Liver (tissue), 9 donors: ENCODE data around the gene SLC5A12. TPM values are rescaled to one million over a fixed set of nuclear protein-coding genes. Genes with fewer than 3 reads are reported as not detected.

Experiments
- DNase-seq: peaks from one replicate; pipeline ENCODE4 v3.0.0-alpha.2; 2017; ENCODE audit warnings: low spot score
- H3K27ac ChIP-seq, 2 donors: one replicate each; pipeline ENCODE4 v1.7.0; 2013; ENCODE audit warnings: inconsistent platforms in 2 of 2, low read length in 2 of 2, control low read depth in 1 of 2, low read depth in 1 of 2, mild to moderate bottlenecking in 1 of 2
- H3K27me3 ChIP-seq, 4 donors: one replicate each; pipeline versions ENCODE4 v1.6.1 to v1.7.0; 2013; ENCODE audit warnings: low read length in 3 of 4, inconsistent platforms in 1 of 4, mild to moderate bottlenecking in 1 of 4, moderate library complexity in 1 of 4; ENCODE audit not compliant: control insufficient read depth in 4 of 4, insufficient read depth in 4 of 4
- H3K36me3 ChIP-seq, 4 donors: one replicate each; pipeline versions ENCODE4 v1.6.1 to v1.7.0; 2013; ENCODE audit warnings: low read length in 3 of 4, mild to moderate bottlenecking in 3 of 4, low read depth in 1 of 4, moderate library complexity in 1 of 4; ENCODE audit not compliant: control insufficient read depth in 4 of 4, insufficient read depth in 3 of 4
- H3K4me1 ChIP-seq, 4 donors: one replicate each; pipeline versions ENCODE4 v1.6.1 to v1.7.0; 2013; ENCODE audit warnings: low read length in 3 of 4, mild to moderate bottlenecking in 3 of 4, moderate library complexity in 1 of 4; ENCODE audit not compliant: control insufficient read depth in 4 of 4, insufficient read depth in 4 of 4
- H3K4me3 ChIP-seq, 3 donors: one replicate each; pipeline versions ENCODE4 v1.6.1 to v1.7.0; 2013; ENCODE audit warnings: low read length in 3 of 3, control low read depth in 1 of 3, low read depth in 1 of 3, mild to moderate bottlenecking in 1 of 3
- H3K9ac ChIP-seq, 2 donors: one replicate each; pipeline ENCODE4 v1.7.0; 2013; ENCODE audit warnings: low read length in 2 of 2, mild to moderate bottlenecking in 2 of 2, moderate library complexity in 2 of 2, control low read depth in 1 of 2, low read depth in 1 of 2
- H3K9me3 ChIP-seq, 4 donors: one replicate each; pipeline versions ENCODE4 v1.6.1 to v1.7.0; 2013; ENCODE audit warnings: low read length in 3 of 4; ENCODE audit not compliant: control insufficient read depth in 4 of 4
- EGR1 ChIP-seq, 2 donors: IDR thresholded peaks; 2 replicates each; pipeline ENCODE4 v1.6.1; 2016 to 2018; ENCODE audit warnings: antibody characterized with exemption in 2 of 2, low read depth in 2 of 2
- FOXA1 ChIP-seq: IDR thresholded peaks from 2 replicates; pipeline ENCODE4 v1.6.1; 2016; ENCODE audit warnings: antibody characterized with exemption
- GABPA ChIP-seq, 2 donors: IDR thresholded peaks in 1 of 2; conservative IDR thresholded peaks in 1 of 2; 2 replicates each; pipeline ENCODE4 v1.6.1; 2016; ENCODE audit warnings: antibody characterized with exemption in 2 of 2, mild to moderate bottlenecking in 1 of 2, moderate library complexity in 1 of 2
- HNF4A ChIP-seq, 2 donors: conservative IDR thresholded peaks; 2 replicates each; pipeline ENCODE4 v1.6.1; 2016; ENCODE audit warnings: antibody characterized with exemption in 2 of 2, mild to moderate bottlenecking in 2 of 2
- HNF4G ChIP-seq: IDR thresholded peaks from 2 replicates; pipeline ENCODE4 v1.6.1; 2016; ENCODE audit warnings: antibody characterized with exemption
- JUND ChIP-seq, 2 donors: IDR thresholded peaks; 2 replicates each; pipeline ENCODE4 v1.6.1; 2016; ENCODE audit warnings: antibody characterized with exemption in 2 of 2
- NR2F2 ChIP-seq: IDR thresholded peaks from 2 replicates; pipeline ENCODE4 v1.6.1; 2016; ENCODE audit warnings: antibody characterized with exemption
- RXRA ChIP-seq, 2 donors: IDR thresholded peaks; 2 replicates each; pipeline ENCODE4 v1.6.1; 2017 to 2018; ENCODE audit warnings: antibody characterized with exemption in 2 of 2, mild to moderate bottlenecking in 1 of 2
- SP1 ChIP-seq: IDR thresholded peaks from 2 replicates; pipeline ENCODE4 v1.6.1; 2018; ENCODE audit warnings: antibody characterized with exemption, mild to moderate bottlenecking
- TAF1 ChIP-seq: conservative IDR thresholded peaks from 2 replicates; pipeline ENCODE4 v1.6.1; 2016; ENCODE audit warnings: antibody characterized with exemption, mild to moderate bottlenecking
- YY1 ChIP-seq: IDR thresholded peaks from 2 replicates; pipeline ENCODE4 v1.6.1; 2016; ENCODE audit warnings: antibody characterized with exemption, mild to moderate bottlenecking
- WGBS: extraction: QIAGEN DNeasy Blood & Tissue Kit; methylation state at CpG from one replicate; pipeline ENCODE4 v1.1.7; 2013; 5-methylcytosine and 5-hydroxymethylcytosine counted together
- polyA plus RNA-seq, 2 donors: library from polyadenylated mRNA; stranded (reverse) in 1 of 2; unstranded in 1 of 2; fragments of 200-250 nt in 1 of 2; fragments of >200 nt in 1 of 2; fragmentation: Nextera tagmentation in 1 of 2; extraction: Ambion mirVana in 1 of 2; gene quantifications; one replicate each; pipeline versions ENCODE4 v1.2.1 to v1.2.3, GENCODE V29; 2013 to 2015
- total RNA-seq, 2 donors: library from RNA; depleted of rRNA; stranded (reverse); fragments of >200 nt; gene quantifications; one replicate each; pipeline ENCODE4 v1.2.3, GENCODE V29; 2014
- TF ChIP-seq, protein P1 (sequence below): IDR thresholded peaks from 2 replicates; pipeline ENCODE4 v1.6.1; 2016; ENCODE audit warnings: antibody characterized with exemption, mild to moderate bottlenecking
- TF ChIP-seq, protein P2 (sequence below): IDR thresholded peaks from 2 replicates; pipeline ENCODE4 v1.6.1; 2016; ENCODE audit warnings: antibody characterized with exemption
- TF ChIP-seq, protein P3 (sequence below): IDR thresholded peaks from 2 replicates; pipeline ENCODE4 v1.6.1; 2016; ENCODE audit warnings: antibody characterized with exemption
- TF ChIP-seq, protein P4 (sequence below): fragments of 150-350 bp; IDR thresholded peaks from 2 replicates; pipeline ENCODE4 v1.5.1; 2017; ENCODE audit warnings: improper control_type of control experiment, low read depth, low read length; ENCODE audit not compliant: missing input control
- TF ChIP-seq, protein P5 (sequence below): IDR thresholded peaks from 2 replicates; pipeline ENCODE4 v1.6.1; 2016; ENCODE audit warnings: antibody characterized with exemption
- donor health status: healthy.
- donor health status: healthy.
- donor health status: healthy.
- donor health status: healthy.
- donor health status: healthy.

The SLC5A12 gene
- total and polyA plus RNA-seq, 4 donors, result under 0.01 to 0.23 (median 0.03) TPM; not detected in 1

DNA sequence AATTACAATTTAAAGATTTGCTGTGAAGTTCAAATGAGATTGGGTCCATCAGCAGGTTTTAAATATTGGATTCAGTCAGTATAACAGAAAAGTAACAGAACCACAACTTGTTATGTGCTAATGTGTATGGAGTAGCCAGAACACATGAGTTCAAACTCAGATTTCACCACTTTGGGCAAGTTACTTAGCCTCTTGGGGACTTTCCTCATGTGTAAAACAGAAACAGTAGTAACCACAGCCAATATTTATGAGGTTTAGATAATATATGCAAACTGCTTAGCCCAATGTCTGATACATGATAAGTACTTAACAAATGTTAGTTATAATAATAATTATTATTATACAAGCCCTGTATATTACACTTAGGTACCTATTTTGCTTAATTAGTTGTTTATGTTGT lies 21.8 kb upstream of the SLC5A12 start:
- H3K27ac ChIP-seq, result no peak overlapping the region
- no peaks in the 10 kb centered on the region for H3K27me3 ChIP-seq
- no peak for DNase-seq
- TF ChIP-seq TAF1 (no peak), NR2F2 (no peak), HNF4A (conservative IDR thresholded peaks at IDR 0.05) (no peak), EGR1 (IDR thresholded peaks at IDR 0.05; ENCODE audit: low read depth in 2 of 2) (no peak), SP1 (no peak), RXRA (IDR thresholded peaks at IDR 0.05) (no peak), HNF4G (no peak), GABPA (IDR thresholded peaks at IDR 0.05 in 1 of 2, conservative IDR thresholded peaks at IDR 0.05 in 1 of 2) (no peak), FOXA1 (no peak)
- TF ChIP-seq, protein P1, sequence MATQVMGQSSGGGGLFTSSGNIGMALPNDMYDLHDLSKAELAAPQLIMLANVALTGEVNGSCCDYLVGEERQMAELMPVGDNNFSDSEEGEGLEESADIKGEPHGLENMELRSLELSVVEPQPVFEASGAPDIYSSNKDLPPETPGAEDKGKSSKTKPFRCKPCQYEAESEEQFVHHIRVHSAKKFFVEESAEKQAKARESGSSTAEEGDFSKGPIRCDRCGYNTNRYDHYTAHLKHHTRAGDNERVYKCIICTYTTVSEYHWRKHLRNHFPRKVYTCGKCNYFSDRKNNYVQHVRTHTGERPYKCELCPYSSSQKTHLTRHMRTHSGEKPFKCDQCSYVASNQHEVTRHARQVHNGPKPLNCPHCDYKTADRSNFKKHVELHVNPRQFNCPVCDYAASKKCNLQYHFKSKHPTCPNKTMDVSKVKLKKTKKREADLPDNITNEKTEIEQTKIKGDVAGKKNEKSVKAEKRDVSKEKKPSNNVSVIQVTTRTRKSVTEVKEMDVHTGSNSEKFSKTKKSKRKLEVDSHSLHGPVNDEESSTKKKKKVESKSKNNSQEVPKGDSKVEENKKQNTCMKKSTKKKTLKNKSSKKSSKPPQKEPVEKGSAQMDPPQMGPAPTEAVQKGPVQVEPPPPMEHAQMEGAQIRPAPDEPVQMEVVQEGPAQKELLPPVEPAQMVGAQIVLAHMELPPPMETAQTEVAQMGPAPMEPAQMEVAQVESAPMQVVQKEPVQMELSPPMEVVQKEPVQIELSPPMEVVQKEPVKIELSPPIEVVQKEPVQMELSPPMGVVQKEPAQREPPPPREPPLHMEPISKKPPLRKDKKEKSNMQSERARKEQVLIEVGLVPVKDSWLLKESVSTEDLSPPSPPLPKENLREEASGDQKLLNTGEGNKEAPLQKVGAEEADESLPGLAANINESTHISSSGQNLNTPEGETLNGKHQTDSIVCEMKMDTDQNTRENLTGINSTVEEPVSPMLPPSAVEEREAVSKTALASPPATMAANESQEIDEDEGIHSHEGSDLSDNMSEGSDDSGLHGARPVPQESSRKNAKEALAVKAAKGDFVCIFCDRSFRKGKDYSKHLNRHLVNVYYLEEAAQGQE, result no peak
- TF ChIP-seq, protein P2, sequence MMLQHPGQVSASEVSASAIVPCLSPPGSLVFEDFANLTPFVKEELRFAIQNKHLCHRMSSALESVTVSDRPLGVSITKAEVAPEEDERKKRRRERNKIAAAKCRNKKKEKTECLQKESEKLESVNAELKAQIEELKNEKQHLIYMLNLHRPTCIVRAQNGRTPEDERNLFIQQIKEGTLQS, result no peak
- TF ChIP-seq, protein P3, sequence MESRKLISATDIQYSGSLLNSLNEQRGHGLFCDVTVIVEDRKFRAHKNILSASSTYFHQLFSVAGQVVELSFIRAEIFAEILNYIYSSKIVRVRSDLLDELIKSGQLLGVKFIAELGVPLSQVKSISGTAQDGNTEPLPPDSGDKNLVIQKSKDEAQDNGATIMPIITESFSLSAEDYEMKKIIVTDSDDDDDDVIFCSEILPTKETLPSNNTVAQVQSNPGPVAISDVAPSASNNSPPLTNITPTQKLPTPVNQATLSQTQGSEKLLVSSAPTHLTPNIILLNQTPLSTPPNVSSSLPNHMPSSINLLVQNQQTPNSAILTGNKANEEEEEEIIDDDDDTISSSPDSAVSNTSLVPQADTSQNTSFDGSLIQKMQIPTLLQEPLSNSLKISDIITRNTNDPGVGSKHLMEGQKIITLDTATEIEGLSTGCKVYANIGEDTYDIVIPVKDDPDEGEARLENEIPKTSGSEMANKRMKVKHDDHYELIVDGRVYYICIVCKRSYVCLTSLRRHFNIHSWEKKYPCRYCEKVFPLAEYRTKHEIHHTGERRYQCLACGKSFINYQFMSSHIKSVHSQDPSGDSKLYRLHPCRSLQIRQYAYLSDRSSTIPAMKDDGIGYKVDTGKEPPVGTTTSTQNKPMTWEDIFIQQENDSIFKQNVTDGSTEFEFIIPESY, result no peak
- TF ChIP-seq, protein P4, sequence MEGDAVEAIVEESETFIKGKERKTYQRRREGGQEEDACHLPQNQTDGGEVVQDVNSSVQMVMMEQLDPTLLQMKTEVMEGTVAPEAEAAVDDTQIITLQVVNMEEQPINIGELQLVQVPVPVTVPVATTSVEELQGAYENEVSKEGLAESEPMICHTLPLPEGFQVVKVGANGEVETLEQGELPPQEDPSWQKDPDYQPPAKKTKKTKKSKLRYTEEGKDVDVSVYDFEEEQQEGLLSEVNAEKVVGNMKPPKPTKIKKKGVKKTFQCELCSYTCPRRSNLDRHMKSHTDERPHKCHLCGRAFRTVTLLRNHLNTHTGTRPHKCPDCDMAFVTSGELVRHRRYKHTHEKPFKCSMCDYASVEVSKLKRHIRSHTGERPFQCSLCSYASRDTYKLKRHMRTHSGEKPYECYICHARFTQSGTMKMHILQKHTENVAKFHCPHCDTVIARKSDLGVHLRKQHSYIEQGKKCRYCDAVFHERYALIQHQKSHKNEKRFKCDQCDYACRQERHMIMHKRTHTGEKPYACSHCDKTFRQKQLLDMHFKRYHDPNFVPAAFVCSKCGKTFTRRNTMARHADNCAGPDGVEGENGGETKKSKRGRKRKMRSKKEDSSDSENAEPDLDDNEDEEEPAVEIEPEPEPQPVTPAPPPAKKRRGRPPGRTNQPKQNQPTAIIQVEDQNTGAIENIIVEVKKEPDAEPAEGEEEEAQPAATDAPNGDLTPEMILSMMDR, result no peak
- TF ChIP-seq, protein P5, sequence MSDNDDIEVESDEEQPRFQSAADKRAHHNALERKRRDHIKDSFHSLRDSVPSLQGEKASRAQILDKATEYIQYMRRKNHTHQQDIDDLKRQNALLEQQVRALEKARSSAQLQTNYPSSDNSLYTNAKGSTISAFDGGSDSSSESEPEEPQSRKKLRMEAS, result no peak
- no peaks in the 10 kb centered on the region for H3K9me3 ChIP-seq
- H3K4me3 ChIP-seq, result no peak overlapping the region
- H3K36me3 ChIP-seq, result no peaks in the 10 kb centered on the region
- H3K9ac ChIP-seq, result no peak overlapping the region
- H3K4me1 ChIP-seq, result no peaks in the 10 kb centered on the region

DNA sequence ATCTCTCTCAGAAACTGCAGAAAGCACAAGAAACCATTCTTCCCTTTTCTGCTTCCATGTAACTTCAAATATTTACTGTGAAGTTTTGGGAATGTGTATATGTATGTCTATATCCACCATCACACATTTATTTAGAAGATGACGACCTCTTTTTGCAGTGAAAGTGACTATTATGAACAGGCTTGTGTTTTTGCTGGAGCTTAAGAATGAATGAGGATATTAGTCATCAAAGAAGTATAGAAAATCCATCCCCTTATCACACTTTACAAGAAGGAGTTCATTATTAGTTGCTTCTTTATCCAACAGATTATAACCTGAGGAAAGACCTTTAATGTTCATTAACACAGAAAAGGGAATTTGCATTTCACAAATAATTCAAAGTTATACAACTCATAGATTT lies 21.1 kb upstream of the SLC5A12 start:
- Histone ChIP-seq H3K9me3 (no peaks in the 10 kb centered on the region), H3K9ac (no peak overlapping the region), H3K27ac (no peak overlapping the region), H3K4me3 (no peak overlapping the region), H3K4me1 (no peaks in the 10 kb centered on the region), H3K27me3 (no peaks in the 10 kb centered on the region), H3K36me3 (no peaks in the 10 kb centered on the region)
- TF ChIP-seq YY1 (no peak), HNF4G (no peak), GABPA (IDR thresholded peaks at IDR 0.05 in 1 of 2, conservative IDR thresholded peaks at IDR 0.05 in 1 of 2) (no peak), RXRA (IDR thresholded peaks at IDR 0.05) (no peak), SP1 (no peak), JUND (IDR thresholded peaks at IDR 0.05) (no peak)
- TF ChIP-seq, protein P2, result no peak
- TF ChIP-seq, protein P4, result no peak
- TF ChIP-seq, protein P5, result no peak
- DNase-seq, result no peak
- 65% methylated on average over 1 of the region's 1 CpG for WGBS
